Adrenal gland (tissue), 12 donors: ENCODE data around the gene MCTP1. TPM values are rescaled to one million over a fixed set of nuclear protein-coding genes. Genes with fewer than 3 reads are reported as not detected.

ENCODE experiments used
- DNase-seq, 7 donors: peaks; one replicate each; pipeline ENCODE4 v3.0.0-alpha.2; 2019 to 2020
- H3K27ac ChIP-seq, 5 donors: fragments of 200-600 bp; sonication (generic) in 4 of 5; 1 replicate in 3 of 5; 2 replicates in 2 of 5; pipeline versions ENCODE4 v1.5.1 to v1.8.0; 2016 to 2020; ENCODE audit warnings: mild to moderate bottlenecking in 1 of 5
- H3K27me3 ChIP-seq: fragments of 200-600 bp; 2 replicates; pipeline ENCODE4 v1.8.0; 2021
- H3K36me3 ChIP-seq, 2 donors: fragments of 200-600 bp; replicated peaks in 1 of 2; 1 replicate in 1 of 2; 2 replicates in 1 of 2; pipeline versions ENCODE4 v1.5.1 to v1.8.0; 2018 to 2022
- H3K4me1 ChIP-seq, 2 donors: fragments of 200-600 bp; replicated peaks in 1 of 2; 1 replicate in 1 of 2; 2 replicates in 1 of 2; pipeline versions ENCODE4 v1.5.1 to v1.8.0; 2018 to 2021
- H3K4me3 ChIP-seq, 4 donors: fragments of 200-600 bp; sonication (generic) in 3 of 4; one replicate each; pipeline ENCODE4 v1.5.1; 2016 to 2018
- H3K9me3 ChIP-seq, 3 donors: fragments of 200-600 bp; sonication (generic) in 1 of 3; replicated peaks in 1 of 3; 1 replicate in 2 of 3; 2 replicates in 1 of 3; pipeline versions ENCODE4 v1.5.1 to v1.8.0; 2016 to 2021
- CTCF ChIP-seq, 6 experiments: fragments of 450-650 bp in 4 of 6; fragments of 200-600 bp in 2 of 6; sonication (generic) in 1 of 6; IDR thresholded peaks; 1 replicate in 5 of 6; 2 replicates in 1 of 6; pipeline versions ENCODE4 v1.5.1 to v1.8.0; 2016 to 2021; ENCODE audit warnings: antibody characterized with exemption in 6 of 6, mild to moderate bottlenecking in 2 of 6, moderate library complexity in 1 of 6
- POLR2A ChIP-seq, 2 donors: fragments of 450-650 bp; IDR thresholded peaks; one replicate each; pipeline ENCODE4 v1.6.1; 2017; ENCODE audit warnings: antibody characterized with exemption in 2 of 2, mild to moderate bottlenecking in 2 of 2, moderate library complexity in 1 of 2
- WGBS, 4 donors: extraction: QIAGEN DNeasy Blood & Tissue Kit in 2 of 4; methylation state at CpG; one replicate each; pipeline versions ENCODE4 v1.1.5 to v1.1.7; 2013 to 2017; 5-methylcytosine and 5-hydroxymethylcytosine counted together
- intact Hi-C, 2 donors: fragments of 100-400 bp; cut with DNase I; formaldehyde crosslinking; loops; one replicate each; pipeline versions ENCODE4 v1.14.1 to v1.15.0; 2022 to 2023
- polyA plus RNA-seq, 3 donors: library from polyadenylated mRNA; stranded (reverse); fragments of 200-250 nt in 2 of 3; fragments of 350-450 nt in 1 of 3; fragmentation: Illumina TruSeq in 1 of 3; extraction: RNeasy Lipid Tissue Mini Kit (QIAGEN cat#74804) in 1 of 3; gene quantifications; one replicate each; pipeline ENCODE4 v1.2.3, GENCODE V29; 2013 to 2014
- total RNA-seq, 9 donors: library from RNA; depleted of rRNA in 4 of 9; stranded (reverse); fragments of >200 nt in 4 of 9; fragments of 120-200 nt in 1 of 9; fragmentation: NEBNext Ultra II Directional in 1 of 9; extraction: Animal tissue kit (Norgen Biotek cat#: 25700) in 1 of 9; gene quantifications; one replicate each; pipeline versions ENCODE4 v1.1.0 to v1.2.4, GENCODE V29; 2013 to 2023
- donor health status: healthy with polysubstance abuse.
- donor health status: Bipolar disorder and iron deficiency.
- donor health status: DM: yes; HTN: yes; CAD: no.
- donor health status: DM: no; HTN: no; CAD: no.
- donor health status: DM: no; HTN: no; CAD: no.
- donor health status: DM: yes; HTN: yes; CAD: no.

Gene MCTP1
- total and polyA plus RNA-seq, 12 donors = 1.2 to 20.1 (median 5.1) TPM

GRCh38 chr5:94802450-94802849 is 482.4 kb downstream of the MCTP1 start:
- H3K9me3 ChIP-seq = no peaks in the 10 kb centered on the region
- no peak overlapping the region for H3K27ac ChIP-seq
- H3K4me3 ChIP-seq = no peak overlapping the region
- no peak for TF ChIP-seq POLR2A (IDR thresholded peaks at IDR 0.05)
- TF ChIP-seq CTCF (IDR thresholded peaks at IDR 0.05) = no peak
- H3K27me3 ChIP-seq = no peaks in the 10 kb centered on the region
- WGBS, 4 donors = 69 to 73% (median 71%) methylated on average over 2 of the region's 2 CpGs
- intact Hi-C loops = no loop called here
- no peaks in the 10 kb centered on the region for H3K36me3 ChIP-seq
- no peak for DNase-seq
- H3K4me1 ChIP-seq = no peaks in the 10 kb centered on the region

- no peaks in the 10 kb centered on the region for H3K36me3 ChIP-seq
- no peak for DNase-seq
- WGBS, 4 donors = 63 to 69% (median 66%) methylated on average over 3 of the region's 3 CpGs
- H3K27me3 ChIP-seq = no peaks in the 10 kb centered on the region
- no peaks in the 10 kb centered on the region for H3K4me1 ChIP-seq
- intact Hi-C loops = no loop called here
- TF ChIP-seq POLR2A (IDR thresholded peaks at IDR 0.05) (no peak), CTCF (IDR thresholded peaks at IDR 0.05) (no peak)
- no peaks in the 10 kb centered on the region for H3K9me3 ChIP-seq
- H3K4me3 ChIP-seq = no peak overlapping the region
- no peak overlapping the region for H3K27ac ChIP-seq
Observed at GRCh38 chr5:94796586-94796985, 488.3 kb downstream of the MCTP1 start.

GRCh38 chr5:94793816-94794198 is 491.1 kb downstream of the MCTP1 start:
- Histone ChIP-seq H3K4me3 (no peak overlapping the region), H3K9me3 (no peaks in the 10 kb centered on the region), H3K4me1 (no peaks in the 10 kb centered on the region), H3K27me3 (no peaks in the 10 kb centered on the region), H3K27ac (no peak overlapping the region), H3K36me3 (no peaks in the 10 kb centered on the region)
- no peak for TF ChIP-seq POLR2A (IDR thresholded peaks at IDR 0.05)
- TF ChIP-seq CTCF (IDR thresholded peaks at IDR 0.05) = no peak
- no peak for DNase-seq
- intact Hi-C loops = no loop called here

GRCh38 chr5:94793113-94793815 is 491.6 kb downstream of the MCTP1 start:
- TF ChIP-seq POLR2A (IDR thresholded peaks at IDR 0.05) (no peak), CTCF (IDR thresholded peaks at IDR 0.05) (no peak)
- H3K36me3 ChIP-seq = no peaks in the 10 kb centered on the region
- no peaks in the 10 kb centered on the region for H3K9me3 ChIP-seq
- H3K27me3 ChIP-seq = no peaks in the 10 kb centered on the region
- no peak overlapping the region for H3K27ac ChIP-seq
- no peak overlapping the region for H3K4me3 ChIP-seq
- WGBS, 4 donors = 60 to 76% (median 62%) methylated on average over 4 of the region's 4 CpGs
- no peak for DNase-seq
- H3K4me1 ChIP-seq = no peaks in the 10 kb centered on the region
- intact Hi-C loops = no loop called here
